Choroid plexus epithelial cell (primary cell): ENCODE data around the gene UNK.

ENCODE experiments used
- DNase-seq: peaks from one replicate; pipeline ENCODE4 v3.0.0-alpha.2; 2010; ENCODE audit warnings: low read depth
- H3K4me3 ChIP-seq: 2 replicates; pipeline ENCODE4 v1.5.1; 2011; ENCODE audit warnings: low read depth, mild to moderate bottlenecking, control low read depth, low read length, moderate library complexity
- TF ChIP-seq, protein P1 (sequence below): conservative IDR thresholded peaks from 2 replicates; pipeline ENCODE4 v1.5.1; 2011; ENCODE audit warnings: low read depth, mild to moderate bottlenecking, control low read depth, inconsistent platforms, low read length, moderate library complexity

The UNK gene

DNA sequence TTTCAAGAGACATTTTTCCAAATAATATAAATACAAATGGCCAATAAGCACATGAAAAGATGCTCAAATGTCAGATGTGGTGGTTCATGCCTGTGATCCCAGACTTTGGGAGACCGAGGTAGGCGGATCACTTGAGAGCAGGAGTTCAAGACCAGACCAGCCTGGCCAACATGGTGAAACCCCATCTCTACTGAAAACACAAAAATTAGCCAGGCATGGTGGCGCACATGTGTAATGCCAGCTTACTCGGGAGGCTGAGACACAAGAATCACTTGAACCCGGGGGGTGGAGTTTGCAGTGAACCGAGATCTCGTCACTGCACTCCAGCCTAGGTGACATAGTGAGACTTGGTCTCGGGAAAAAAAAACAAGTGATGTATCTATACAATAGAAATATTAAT is 16.7 kb upstream of the UNK start:
- no peak for DNase-seq
- TF ChIP-seq, protein P1, sequence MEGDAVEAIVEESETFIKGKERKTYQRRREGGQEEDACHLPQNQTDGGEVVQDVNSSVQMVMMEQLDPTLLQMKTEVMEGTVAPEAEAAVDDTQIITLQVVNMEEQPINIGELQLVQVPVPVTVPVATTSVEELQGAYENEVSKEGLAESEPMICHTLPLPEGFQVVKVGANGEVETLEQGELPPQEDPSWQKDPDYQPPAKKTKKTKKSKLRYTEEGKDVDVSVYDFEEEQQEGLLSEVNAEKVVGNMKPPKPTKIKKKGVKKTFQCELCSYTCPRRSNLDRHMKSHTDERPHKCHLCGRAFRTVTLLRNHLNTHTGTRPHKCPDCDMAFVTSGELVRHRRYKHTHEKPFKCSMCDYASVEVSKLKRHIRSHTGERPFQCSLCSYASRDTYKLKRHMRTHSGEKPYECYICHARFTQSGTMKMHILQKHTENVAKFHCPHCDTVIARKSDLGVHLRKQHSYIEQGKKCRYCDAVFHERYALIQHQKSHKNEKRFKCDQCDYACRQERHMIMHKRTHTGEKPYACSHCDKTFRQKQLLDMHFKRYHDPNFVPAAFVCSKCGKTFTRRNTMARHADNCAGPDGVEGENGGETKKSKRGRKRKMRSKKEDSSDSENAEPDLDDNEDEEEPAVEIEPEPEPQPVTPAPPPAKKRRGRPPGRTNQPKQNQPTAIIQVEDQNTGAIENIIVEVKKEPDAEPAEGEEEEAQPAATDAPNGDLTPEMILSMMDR = no peak
- H3K4me3 ChIP-seq = no peak overlapping the region

DNA sequence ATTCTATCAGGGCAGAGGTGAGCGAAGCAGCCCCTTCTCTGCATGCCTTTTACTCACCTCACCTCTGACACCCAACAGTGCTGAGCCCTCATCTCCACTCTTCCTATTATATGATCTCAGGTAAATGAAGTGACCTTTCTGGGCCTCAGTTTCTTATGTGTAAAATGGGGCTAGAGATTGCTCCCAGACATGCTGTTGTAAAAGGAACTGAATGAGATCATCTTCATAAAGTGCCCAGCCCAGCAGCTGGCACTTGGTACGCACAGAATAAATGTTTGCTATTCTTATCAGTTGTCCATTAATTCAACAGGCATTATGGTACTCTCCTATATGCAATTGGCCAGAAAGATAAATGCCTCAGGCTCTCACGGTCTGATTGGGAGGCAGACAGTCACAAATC is 15.1 kb upstream of the UNK start:
- no peak for DNase-seq
- TF ChIP-seq, protein P1 = no peak

DNA sequence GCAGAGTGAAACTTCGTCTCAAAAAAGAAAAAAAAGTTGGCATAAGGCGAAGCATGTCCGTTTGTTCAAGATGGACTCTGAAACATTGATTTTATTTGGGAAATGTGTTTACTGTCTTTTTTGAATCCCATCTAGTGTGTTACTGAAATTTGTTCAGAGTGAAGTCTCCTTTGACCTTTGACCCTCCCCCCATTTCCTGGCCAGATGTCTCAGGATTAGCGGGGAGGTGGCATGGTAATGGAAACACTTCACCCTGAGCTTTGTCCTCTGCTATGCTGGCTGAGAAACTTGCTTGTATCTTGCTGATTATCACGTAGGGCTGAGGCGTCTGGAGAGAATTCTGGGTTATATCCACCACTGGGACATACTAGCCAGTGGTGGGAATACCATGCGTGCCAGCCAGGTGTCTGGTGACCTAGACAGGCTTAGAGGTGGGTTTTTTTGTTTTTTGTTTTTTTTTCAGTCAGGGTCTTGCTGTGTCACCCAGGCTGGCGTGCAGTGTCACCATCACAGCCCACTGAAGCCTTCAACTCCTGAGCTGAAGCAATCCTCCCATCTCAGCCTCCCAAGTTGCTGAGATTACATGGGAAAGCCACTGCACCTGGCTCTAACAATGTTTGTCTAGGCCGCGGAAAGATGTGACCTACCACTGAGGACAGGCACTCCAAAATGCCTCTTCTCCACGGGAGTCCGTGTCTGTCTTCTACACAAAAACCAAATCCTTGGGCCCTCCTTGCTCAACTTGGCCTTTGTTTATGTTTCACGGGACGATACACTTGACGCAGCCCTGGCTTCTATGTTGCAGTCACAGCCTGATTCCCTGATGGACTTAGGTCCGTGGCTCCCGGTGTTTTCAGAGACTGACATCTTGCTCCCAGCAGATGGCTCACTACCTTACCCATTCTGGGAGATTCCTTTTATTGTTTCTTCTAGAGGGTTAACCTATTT is 13.0 kb upstream of the UNK start:
- H3K4me3 ChIP-seq = no peak overlapping the region
- TF ChIP-seq, protein P1 = peak; percentile 43
- peak; percentile 61 for DNase-seq

More for the DNA sequence above, 15.1 kb upstream of the UNK start:
- H3K4me3 ChIP-seq = no peak overlapping the region

DNA sequence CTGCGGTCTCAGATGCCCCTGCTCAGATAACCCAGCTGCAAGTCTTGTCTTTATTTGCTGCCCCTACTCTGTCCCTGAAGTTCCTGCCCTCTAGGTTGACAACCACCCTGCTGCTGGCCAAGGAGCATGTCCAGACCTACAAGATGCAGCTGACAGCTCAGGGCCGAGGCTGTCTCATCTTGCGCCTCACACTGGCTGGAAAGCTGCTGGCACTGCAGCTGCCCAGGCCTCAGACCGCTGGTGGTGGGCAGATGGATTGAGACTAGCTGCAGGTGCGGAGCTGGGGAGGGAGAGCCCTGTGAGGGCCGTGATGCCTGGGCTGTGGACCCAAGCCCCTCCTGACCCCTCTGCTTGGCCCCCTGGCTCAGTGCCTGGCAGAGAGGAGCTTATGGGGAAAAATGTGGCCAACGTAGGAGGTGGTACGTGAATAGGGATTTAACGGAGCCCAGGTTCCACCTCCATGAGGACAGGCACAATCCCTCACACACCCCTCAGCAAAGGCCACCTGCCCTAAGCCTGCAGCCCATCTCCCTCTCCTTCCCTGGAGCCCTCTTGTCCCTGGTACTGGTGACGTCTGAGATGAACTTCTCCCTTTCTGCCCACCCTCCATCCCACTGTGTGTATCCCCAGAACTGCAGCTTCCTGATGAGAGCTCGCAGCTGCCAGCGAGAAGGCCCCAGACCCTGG is 11.3 kb upstream of the UNK start:
- TF ChIP-seq, protein P1 = no peak
- H3K4me3 ChIP-seq = no peak overlapping the region
- DNase-seq = no peak

DNA sequence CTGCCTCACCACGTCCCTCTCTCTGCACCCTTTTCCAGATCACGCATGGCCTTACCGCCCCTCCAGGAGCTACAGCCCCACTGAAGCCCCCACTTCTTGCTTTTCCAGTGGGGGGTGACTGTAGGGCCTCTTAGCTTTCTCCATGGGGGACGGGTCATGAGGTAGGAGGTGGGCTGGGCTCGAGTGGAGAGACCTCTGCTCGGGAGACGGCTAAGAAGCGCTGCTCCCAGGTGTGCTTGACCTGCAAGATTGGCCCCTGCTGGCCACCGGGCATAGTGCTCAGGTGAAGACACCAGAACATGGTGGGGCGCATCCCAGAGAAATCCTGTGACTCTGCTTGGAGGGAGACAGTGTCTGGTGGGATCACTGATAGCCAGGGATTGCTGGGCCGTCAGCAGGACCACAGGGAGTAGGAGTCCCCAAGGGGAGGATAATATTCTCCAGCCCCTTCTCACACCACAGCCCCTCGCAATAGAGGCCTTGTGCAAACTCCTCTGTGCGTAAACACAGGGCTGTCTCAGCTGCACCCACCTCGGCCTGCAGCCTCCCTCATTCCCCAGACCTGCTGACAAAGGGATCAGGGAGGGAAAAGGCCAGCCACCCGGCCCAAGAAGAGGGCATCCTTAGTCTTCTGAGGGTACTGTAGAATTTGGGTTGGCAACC is 10.7 kb upstream of the UNK start:
- no peak for DNase-seq
- TF ChIP-seq, protein P1 = peak; percentile 6
- H3K4me3 ChIP-seq = no peak overlapping the region

DNA sequence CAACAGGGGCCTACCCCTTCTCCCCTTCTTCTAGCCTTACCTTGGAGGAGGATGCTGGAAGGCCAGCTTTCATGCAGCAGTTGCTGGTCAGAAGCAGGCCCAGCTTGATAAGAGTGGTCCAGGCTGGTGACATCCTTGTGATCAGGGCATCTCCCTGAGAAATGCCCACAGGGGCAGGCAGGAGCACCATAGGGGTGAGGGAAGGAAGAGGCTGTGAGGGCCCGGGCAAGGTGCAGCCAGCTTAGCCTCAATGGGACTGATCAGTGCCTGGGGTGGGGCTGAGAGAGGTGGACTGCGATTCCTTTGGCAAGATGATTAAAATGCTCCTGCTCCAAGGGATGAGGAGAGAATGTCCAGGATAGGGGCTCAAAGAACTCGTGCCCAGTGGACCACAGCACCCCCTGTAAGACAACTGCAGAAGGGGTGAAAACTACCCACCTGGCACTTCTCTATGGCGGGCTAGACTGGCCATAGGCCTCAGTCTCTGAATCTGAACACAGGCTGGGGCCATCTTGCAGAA is 10.1 kb upstream of the UNK start:
- TF ChIP-seq, protein P1 = no peak
- H3K4me3 ChIP-seq = no peak overlapping the region
- DNase-seq = no peak
